HG03196 (cell line): ENCODE results near the gene MBNL1.

Source experiments
- ATAC-seq: cut with Tn5 transposase; IDR thresholded peaks from one replicate; pipeline ENCODE4 v1.9.1; 2021; ENCODE audit not compliant: unreplicated experiment

Gene MBNL1

GRCh38 chr3:152373379-152373778 is 104.7 kb downstream of the MBNL1 start:
- no peak for ATAC-seq

- peak; percentile 33 for ATAC-seq
Observed at GRCh38 chr3:152374262-152374990, 105.7 kb downstream of the MBNL1 start.

- no peak for ATAC-seq
Observed at GRCh38 chr3:152375546-152375945, 106.8 kb downstream of the MBNL1 start.

GRCh38 chr3:152376351-152377183 is 107.8 kb downstream of the MBNL1 start:
- peak; percentile 85 for ATAC-seq

- no peak for ATAC-seq
Observed at GRCh38 chr3:152377184-152377570, 108.4 kb downstream of the MBNL1 start.

GRCh38 chr3:152379415-152380042 is 110.8 kb downstream of the MBNL1 start:
- no peak for ATAC-seq

- no peak for ATAC-seq
Observed at GRCh38 chr3:152380043-152380442, 111.3 kb downstream of the MBNL1 start.

- ATAC-seq, result no peak
Observed at GRCh38 chr3:152381881-152382295, 113.2 kb downstream of the MBNL1 start.

GRCh38 chr3:152382312-152383135 is 113.8 kb downstream of the MBNL1 start:
- no peak for ATAC-seq

GRCh38 chr3:152383136-152383606 is 114.4 kb downstream of the MBNL1 start:
- no peak for ATAC-seq

GRCh38 chr3:152384412-152384811 is 115.7 kb downstream of the MBNL1 start:
- no peak for ATAC-seq

GRCh38 chr3:152385761-152386160 is 117.0 kb downstream of the MBNL1 start:
- ATAC-seq, result no peak

- no peak for ATAC-seq
Observed at GRCh38 chr3:152386208-152386607, 117.5 kb downstream of the MBNL1 start.

- ATAC-seq, result no peak
Observed at GRCh38 chr3:152388631-152389030, 119.9 kb downstream of the MBNL1 start.

GRCh38 chr3:152389316-152389934 is 120.7 kb downstream of the MBNL1 start:
- ATAC-seq, result no peak

GRCh38 chr3:152390647-152391046 is 121.9 kb downstream of the MBNL1 start:
- ATAC-seq, result no peak

GRCh38 chr3:152391671-152392070 is 122.9 kb downstream of the MBNL1 start:
- no peak for ATAC-seq

GRCh38 chr3:152392272-152392880 is 123.6 kb downstream of the MBNL1 start:
- ATAC-seq, result no peak

GRCh38 chr3:152394246-152394645 is 125.5 kb downstream of the MBNL1 start:
- ATAC-seq, result no peak

- ATAC-seq, result no peak
Observed at GRCh38 chr3:152395764-152396163, 127.0 kb downstream of the MBNL1 start.
